ENCODE measurements around the gene CES5A.
"Not testable (repeated sequence)": the region's sequence is repeated elsewhere in the genome, so short reads cannot be mapped to it uniquely, and the experiment has no call there.

CES5A gene

DNA sequence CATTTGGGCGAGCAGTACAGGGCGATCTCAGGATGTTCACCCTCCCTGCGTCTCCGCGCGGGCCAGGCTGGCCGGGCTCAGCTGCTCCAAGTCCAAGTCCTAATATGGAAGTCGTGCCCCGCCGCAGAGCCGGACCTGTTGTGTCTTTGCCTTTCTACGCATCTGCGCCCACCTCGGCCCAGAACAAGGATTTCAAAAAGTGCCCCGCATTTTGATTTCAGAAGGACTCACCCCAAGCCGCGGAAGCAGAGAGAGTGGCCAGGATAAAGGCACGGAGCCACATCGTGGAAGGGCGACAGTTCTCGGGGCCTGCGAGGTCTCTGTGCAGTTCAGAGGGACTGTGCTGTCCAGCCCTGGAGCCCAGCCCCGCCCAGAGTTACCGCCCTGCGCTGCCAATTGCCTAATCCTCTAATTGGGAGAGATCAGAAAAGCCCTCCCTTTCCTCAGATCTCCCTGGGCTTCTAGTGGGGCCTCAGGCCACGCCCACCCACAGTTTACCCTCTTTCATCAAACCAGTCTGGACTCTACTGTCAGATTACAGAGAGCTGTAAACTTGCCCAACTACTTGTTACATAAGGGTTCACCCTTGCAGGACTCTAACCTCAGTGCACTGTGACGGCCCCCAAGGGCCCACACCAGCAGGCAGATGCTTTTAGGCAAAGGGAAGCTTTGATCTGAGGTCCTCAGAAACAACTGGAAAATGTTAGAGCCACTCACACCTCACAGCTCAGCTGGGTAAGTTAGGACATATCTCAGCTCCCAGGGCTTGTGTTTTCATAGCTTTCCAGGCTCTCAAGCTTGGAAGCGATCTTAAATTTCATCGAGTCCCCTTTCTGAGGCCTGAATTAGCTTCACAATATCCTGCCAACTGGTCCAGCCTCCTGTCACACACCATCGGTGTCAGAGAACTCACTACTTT, 42.1 kb downstream of the CES5A start, which contains the start of gene CES1:
TSS of gene CES1 (minus strand) at position 324 of the 919 bp plus-strand sequence. CDS start at position 283, 41 bp downstream.
- no peaks in the 10 kb centered on the region for H3K27me3 ChIP-seq (ENCODE audit: insufficient read depth, low read depth)
- no peak within 1 kb of the TSS for H3K9ac ChIP-seq
- no peaks in the 10 kb centered on the region for H4K20me1 ChIP-seq (ENCODE audit: insufficient read depth)
- H3K27ac ChIP-seq: no peak within 1 kb of the TSS
- H2AFZ ChIP-seq (ENCODE audit: low read depth): no peak within 1 kb of the TSS
- H3K4me2 ChIP-seq: no peak within 1 kb of the TSS
- no peaks in the 10 kb centered on the region for H3K79me2 ChIP-seq (ENCODE audit: insufficient read depth, low read depth)
- no peak within 1 kb of the TSS for H3K4me3 ChIP-seq (IDR thresholded peaks at IDR 0.05; ENCODE audit: insufficient read depth, low read depth, low read length)
- TF ChIP-seq, protein P1, sequence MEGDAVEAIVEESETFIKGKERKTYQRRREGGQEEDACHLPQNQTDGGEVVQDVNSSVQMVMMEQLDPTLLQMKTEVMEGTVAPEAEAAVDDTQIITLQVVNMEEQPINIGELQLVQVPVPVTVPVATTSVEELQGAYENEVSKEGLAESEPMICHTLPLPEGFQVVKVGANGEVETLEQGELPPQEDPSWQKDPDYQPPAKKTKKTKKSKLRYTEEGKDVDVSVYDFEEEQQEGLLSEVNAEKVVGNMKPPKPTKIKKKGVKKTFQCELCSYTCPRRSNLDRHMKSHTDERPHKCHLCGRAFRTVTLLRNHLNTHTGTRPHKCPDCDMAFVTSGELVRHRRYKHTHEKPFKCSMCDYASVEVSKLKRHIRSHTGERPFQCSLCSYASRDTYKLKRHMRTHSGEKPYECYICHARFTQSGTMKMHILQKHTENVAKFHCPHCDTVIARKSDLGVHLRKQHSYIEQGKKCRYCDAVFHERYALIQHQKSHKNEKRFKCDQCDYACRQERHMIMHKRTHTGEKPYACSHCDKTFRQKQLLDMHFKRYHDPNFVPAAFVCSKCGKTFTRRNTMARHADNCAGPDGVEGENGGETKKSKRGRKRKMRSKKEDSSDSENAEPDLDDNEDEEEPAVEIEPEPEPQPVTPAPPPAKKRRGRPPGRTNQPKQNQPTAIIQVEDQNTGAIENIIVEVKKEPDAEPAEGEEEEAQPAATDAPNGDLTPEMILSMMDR (conservative IDR thresholded peaks at IDR 0.05; ENCODE audit: low read depth, low read length): no peak
- no peaks in the 10 kb centered on the region for H3K36me3 ChIP-seq (ENCODE audit: insufficient read depth)
- no peaks in the 10 kb centered on the region for H3K4me1 ChIP-seq (ENCODE audit: low read depth, poor library complexity, severe bottlenecking)

DNA sequence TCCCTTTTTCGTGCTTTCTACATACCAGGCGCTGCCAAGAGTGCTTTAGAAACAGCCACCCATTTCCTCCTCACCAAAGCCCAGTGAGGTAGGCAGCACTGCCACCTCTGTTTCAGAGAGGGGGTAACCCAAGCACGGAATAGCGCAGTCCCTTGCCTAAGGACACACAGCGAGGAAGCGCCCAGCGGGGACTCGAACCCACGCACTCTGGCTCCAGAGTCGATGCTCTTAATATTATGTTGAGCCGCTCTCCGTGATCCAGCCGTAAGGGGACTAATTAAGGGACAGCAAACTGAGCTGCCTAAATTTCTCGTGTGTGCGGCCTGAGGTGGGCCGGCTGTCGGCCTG, 42.8 kb downstream of the CES5A start:
- Histone ChIP-seq H3K4me3 (IDR thresholded peaks at IDR 0.05; ENCODE audit: insufficient read depth, low read depth, low read length) (no peak overlapping the region), H3K79me2 (ENCODE audit: insufficient read depth, low read depth) (no peaks in the 10 kb centered on the region), H3K27me3 (ENCODE audit: insufficient read depth, low read depth) (no peaks in the 10 kb centered on the region), H3K4me2 (no peak overlapping the region), H3K9ac (no peak overlapping the region), H3K4me1 (ENCODE audit: low read depth, poor library complexity, severe bottlenecking) (no peaks in the 10 kb centered on the region), H3K27ac (no peak overlapping the region), H2AFZ (ENCODE audit: low read depth) (no peak overlapping the region), H4K20me1 (ENCODE audit: insufficient read depth) (no peaks in the 10 kb centered on the region), H3K36me3 (ENCODE audit: insufficient read depth) (no peaks in the 10 kb centered on the region)
- TF ChIP-seq, protein P1 (conservative IDR thresholded peaks at IDR 0.05; ENCODE audit: low read depth, low read length): no peak

DNA sequence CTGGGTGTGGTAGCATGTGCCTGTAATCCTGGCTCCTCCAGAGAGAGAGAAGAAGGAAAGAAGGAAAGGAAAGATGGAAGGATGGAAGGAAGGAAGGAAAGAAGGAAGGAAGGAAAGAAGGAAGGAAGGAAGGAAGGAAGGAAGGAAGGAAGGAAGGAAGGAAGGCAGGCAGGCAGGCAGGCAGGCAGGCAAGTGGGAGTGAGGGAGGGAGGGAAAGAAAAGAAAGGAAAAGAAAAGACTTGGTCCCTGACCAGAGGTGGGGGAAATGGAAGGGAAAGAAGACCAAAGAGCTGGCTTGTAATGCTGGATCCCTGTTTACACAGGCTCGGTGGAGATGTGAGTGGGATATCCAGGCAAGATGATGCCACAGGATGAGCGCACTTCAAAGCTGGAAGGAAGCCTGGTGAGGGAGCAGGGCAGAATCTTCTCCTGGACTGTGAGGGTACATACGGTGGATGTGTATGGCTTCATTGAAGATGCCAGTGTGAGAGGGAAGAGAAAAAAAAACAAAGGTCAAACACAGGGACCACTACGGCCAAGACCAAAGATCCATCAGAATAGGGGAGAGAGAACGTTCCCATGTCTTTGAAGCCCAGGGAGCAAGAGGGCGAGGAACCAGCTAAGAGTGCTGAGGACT, 44.4 kb downstream of the CES5A start:
- H3K4me2 ChIP-seq: no peak overlapping the region

DNA sequence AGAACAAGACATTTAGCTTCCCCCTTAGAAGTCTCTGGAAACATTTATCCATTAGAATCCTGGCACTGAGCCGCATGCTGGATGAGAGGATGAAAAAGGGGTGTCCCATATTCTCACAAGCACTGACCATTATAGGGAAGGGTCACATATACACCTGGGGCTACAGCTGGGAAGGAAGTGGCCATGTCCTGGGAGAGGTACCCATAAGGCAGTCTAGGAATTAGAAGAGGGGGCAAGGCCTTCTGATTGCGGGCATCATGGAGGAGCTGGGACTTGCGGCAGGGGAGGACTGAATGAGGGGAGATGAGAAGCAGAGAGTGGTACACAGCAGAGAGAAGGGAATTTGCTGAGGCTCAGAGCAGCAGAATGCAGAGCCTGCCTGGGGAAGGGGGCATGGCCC, 45.9 kb downstream of the CES5A start:
- not testable (repeated sequence) for H3K9ac ChIP-seq; H3K36me3 ChIP-seq (ENCODE audit: insufficient read depth); H2AFZ ChIP-seq (ENCODE audit: low read depth); H3K79me2 ChIP-seq (ENCODE audit: insufficient read depth, low read depth); H3K4me2 ChIP-seq; H4K20me1 ChIP-seq (ENCODE audit: insufficient read depth); H3K27me3 ChIP-seq (ENCODE audit: insufficient read depth, low read depth); H3K27ac ChIP-seq; H3K4me1 ChIP-seq (ENCODE audit: low read depth, poor library complexity, severe bottlenecking); H3K4me3 ChIP-seq (IDR thresholded peaks at IDR 0.05; ENCODE audit: insufficient read depth, low read depth, low read length)

More for the DNA sequence above, 44.4 kb downstream of the CES5A start:
- no peak overlapping the region for H2AFZ ChIP-seq (ENCODE audit: low read depth)
- H3K9ac ChIP-seq: no peak overlapping the region
- no peaks in the 10 kb centered on the region for H3K36me3 ChIP-seq (ENCODE audit: insufficient read depth)
- no peaks in the 10 kb centered on the region for H3K79me2 ChIP-seq (ENCODE audit: insufficient read depth, low read depth)
- H3K4me1 ChIP-seq (ENCODE audit: low read depth, poor library complexity, severe bottlenecking): no peaks in the 10 kb centered on the region
- no peaks in the 10 kb centered on the region for H4K20me1 ChIP-seq (ENCODE audit: insufficient read depth)
- TF ChIP-seq, protein P1 (conservative IDR thresholded peaks at IDR 0.05; ENCODE audit: low read depth, low read length): no peak
- no peaks in the 10 kb centered on the region for H3K27me3 ChIP-seq (ENCODE audit: insufficient read depth, low read depth)
- no peak overlapping the region for H3K4me3 ChIP-seq (IDR thresholded peaks at IDR 0.05; ENCODE audit: insufficient read depth, low read depth, low read length)
- H3K27ac ChIP-seq: no peak overlapping the region

DNA sequence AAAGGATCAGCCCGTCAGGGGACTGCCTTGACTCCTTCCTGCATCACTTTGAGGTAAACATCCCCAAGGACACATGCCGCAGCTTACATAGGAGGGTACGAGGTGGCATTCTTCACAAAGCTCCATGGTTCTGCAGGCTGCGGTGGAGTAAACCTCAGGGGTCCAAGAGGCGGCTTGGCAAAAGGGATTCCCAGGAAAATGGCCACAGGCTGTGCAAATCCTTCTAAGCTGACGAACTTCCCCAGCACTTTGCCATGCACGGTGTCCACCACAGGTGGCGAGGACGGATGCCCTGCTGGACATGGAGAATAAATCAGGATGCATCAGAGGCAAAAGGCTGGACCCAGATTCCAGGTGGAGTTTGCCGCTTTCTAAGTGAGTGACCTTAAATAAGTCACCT, 46.5 kb downstream of the CES5A start:
- no peak overlapping the region for H2AFZ ChIP-seq (ENCODE audit: low read depth)
- no peaks in the 10 kb centered on the region for H3K4me1 ChIP-seq (ENCODE audit: low read depth, poor library complexity, severe bottlenecking)
- H3K9ac ChIP-seq: no peak overlapping the region
- H3K27ac ChIP-seq: no peak overlapping the region
- H3K4me2 ChIP-seq: no peak overlapping the region
- H3K79me2 ChIP-seq (ENCODE audit: insufficient read depth, low read depth): no peaks in the 10 kb centered on the region
- no peaks in the 10 kb centered on the region for H4K20me1 ChIP-seq (ENCODE audit: insufficient read depth)
- TF ChIP-seq, protein P1 (conservative IDR thresholded peaks at IDR 0.05; ENCODE audit: low read depth, low read length): no peak
- no peak overlapping the region for H3K4me3 ChIP-seq (IDR thresholded peaks at IDR 0.05; ENCODE audit: insufficient read depth, low read depth, low read length)
- H3K36me3 ChIP-seq (ENCODE audit: insufficient read depth): no peaks in the 10 kb centered on the region
- H3K27me3 ChIP-seq (ENCODE audit: insufficient read depth, low read depth): no peaks in the 10 kb centered on the region
